Eye (tissue), 1 donor: ENCODE data around the gene ZBTB1.
A peak's percentile ranks its signal among the peaks of the same experiment; 100 is the strongest.
"Not testable (repeated sequence)": the region's sequence is repeated elsewhere in the genome, so short reads cannot be mapped to it uniquely, and the experiment has no call there.

Experiments used
- DNase-seq: peaks from one replicate; pipeline ENCODE4 v3.0.0-alpha.2; 2015

ZBTB1 gene

DNA sequence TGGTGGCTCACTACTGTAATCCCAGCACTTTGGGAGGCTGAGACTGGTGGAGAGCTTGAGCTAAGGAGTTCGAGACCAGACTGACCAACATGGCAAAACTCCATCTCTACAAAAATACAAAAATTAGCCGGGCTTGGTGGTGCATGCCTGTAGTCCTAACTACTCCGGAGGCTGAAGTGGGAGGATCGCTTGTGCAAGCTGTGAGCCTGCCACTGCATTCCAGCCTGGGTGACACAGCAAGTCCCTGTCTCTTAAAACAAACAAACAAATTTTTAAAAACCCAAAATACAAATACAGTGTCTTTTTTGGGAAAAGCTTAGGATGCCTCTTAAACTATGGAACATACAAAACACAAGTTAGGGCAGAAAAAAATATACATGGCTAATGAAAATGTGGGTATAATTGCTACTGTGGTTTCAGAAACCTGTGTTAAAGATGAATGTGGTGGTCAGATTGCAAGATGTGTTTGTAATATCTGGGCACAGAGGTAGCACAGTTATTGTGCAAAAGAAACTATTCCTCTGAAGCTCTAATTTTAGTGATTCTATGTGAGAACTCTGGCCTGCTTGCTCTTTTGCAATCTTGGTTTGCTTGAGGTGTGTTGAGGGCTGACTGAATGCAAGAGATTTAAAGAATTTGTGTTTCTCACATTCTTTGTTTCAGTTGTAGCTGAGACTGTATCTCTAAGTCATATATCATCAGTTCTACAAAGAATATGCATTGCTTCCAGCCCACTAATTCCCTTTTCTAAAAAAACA is 32.1 kb downstream of the ZBTB1 start:
- no peak for DNase-seq

DNA sequence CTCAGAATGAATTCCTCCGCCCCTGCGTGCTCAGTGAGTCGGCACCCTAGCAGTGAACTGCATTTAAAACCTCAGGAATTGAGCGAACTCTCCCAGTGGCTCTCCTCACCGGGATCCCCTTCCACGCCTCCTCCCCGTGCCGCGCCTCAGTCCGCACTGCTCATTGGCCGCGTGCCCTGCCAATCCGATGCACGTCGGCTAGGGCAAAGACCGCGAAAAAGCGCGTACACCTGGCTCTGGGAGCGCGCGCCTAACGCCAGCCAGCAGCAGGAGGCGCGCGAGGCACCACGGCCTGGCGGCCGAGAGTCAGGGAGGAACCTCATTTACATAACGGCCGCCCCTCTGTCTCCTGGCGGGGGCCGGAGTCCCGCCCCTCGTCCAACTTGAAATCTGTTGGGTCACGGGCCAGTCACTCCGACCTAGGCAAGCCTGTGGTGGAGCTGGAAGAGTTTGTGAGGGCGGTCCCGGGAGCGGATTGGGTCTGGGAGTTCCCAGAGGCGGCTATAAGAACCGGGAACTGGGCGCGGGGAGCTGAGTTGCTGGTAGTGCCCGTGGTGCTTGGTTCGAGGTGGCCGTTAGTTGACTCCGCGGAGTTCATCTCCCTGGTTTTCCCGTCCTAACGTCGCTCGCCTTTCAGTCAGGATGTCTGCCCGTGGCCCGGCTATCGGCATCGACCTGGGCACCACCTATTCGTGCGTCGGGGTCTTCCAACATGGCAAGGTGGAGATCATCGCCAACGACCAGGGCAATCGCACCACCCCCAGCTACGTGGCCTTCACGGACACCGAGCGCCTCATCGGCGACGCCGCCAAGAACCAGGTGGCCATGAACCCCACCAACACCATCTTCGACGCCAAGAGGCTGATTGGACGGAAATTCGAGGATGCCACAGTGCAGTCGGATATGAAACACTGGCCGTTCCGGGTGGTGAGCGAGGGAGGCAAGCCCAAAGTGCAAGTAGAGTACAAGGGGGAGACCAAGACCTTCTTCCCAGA is 35.9 kb downstream of the ZBTB1 start, which contains the start of gene HSPA2:
TSS of gene HSPA2 (plus strand) at position 534 of the 995 bp plus-strand sequence. CDS start at position 643, 109 bp downstream.
- DNase-seq = peak; percentile 99

DNA sequence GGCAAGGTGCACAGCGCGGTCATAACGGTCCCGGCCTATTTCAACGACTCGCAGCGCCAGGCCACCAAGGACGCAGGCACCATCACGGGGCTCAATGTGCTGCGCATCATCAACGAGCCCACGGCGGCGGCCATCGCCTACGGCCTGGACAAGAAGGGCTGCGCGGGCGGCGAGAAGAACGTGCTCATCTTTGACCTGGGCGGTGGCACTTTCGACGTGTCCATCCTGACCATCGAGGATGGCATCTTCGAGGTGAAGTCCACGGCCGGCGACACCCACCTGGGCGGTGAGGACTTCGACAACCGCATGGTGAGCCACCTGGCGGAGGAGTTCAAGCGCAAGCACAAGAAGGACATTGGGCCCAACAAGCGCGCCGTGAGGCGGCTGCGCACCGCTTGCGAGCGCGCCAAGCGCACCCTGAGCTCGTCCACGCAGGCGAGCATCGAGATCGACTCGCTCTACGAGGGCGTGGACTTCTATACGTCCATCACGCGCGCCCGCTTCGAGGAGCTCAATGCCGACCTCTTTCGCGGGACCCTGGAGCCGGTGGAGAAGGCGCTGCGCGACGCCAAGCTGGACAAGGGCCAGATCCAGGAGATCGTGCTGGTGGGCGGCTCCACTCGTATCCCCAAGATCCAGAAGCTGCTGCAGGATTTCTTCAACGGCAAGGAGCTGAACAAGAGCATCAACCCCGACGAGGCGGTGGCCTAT is 36.8 kb downstream of the ZBTB1 start:
- DNase-seq = no peak

DNA sequence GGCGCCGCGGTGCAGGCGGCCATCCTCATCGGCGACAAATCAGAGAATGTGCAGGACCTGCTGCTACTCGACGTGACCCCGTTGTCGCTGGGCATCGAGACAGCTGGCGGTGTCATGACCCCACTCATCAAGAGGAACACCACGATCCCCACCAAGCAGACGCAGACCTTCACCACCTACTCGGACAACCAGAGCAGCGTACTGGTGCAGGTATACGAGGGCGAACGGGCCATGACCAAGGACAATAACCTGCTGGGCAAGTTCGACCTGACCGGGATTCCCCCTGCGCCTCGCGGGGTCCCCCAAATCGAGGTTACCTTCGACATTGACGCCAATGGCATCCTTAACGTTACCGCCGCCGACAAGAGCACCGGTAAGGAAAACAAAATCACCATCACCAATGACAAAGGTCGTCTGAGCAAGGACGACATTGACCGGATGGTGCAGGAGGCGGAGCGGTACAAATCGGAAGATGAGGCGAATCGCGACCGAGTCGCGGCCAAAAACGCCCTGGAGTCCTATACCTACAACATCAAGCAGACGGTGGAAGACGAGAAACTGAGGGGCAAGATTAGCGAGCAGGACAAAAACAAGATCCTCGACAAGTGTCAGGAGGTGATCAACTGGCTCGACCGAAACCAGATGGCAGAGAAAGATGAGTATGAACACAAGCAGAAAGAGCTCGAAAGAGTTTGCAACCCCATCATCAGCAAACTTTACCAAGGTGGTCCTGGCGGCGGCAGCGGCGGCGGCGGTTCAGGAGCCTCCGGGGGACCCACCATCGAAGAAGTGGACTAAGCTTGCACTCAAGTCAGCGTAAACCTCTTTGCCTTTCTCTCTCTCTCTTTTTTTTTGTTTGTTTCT is 37.6 kb downstream of the ZBTB1 start:
- DNase-seq = peak; percentile 66

DNA sequence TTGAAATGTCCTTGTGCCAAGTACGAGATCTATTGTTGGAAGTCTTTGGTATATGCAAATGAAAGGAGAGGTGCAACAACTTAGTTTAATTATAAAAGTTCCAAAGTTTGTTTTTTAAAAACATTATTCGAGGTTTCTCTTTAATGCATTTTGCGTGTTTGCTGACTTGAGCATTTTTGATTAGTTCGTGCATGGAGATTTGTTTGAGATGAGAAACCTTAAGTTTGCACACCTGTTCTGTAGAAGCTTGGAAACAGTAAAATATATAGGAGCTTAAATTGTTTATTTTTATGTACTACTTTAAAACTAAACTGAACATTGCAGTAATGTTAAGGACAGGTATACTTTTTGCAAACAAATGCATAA is 38.2 kb downstream of the ZBTB1 start:
- DNase-seq = no peak

DNA sequence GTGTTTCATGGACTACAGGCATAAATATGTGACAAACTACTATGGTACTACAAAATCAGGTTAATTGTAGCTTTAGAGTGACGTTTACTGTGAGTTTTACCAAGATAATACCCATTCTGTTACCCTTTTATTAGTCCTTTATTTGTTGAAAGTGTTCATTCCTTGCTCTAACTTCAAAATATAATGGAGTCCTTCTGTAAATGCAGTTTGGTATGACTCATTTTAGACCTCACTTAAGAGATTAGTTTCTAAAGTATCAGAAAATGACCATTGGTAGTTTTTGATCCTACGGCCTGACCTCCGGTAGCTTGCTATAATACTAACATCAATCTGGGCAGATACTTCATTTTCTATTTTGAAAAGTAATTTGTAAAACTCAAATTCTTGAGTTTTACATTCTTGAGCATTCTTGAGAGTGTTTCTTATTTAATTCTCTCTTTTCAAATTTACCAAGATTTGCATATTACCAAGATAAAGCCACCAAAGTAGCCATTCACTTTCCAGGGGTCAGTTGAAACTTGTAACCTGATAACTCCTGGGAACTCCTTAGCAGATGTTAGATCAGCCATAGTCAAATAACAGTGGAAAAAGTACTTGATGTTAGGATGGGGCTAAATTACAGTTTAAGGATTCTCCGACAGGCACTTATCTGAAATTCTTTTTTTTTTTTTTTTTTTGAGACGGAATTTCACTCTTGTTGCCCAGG is 40.2 kb downstream of the ZBTB1 start:
- DNase-seq = no peak

DNA sequence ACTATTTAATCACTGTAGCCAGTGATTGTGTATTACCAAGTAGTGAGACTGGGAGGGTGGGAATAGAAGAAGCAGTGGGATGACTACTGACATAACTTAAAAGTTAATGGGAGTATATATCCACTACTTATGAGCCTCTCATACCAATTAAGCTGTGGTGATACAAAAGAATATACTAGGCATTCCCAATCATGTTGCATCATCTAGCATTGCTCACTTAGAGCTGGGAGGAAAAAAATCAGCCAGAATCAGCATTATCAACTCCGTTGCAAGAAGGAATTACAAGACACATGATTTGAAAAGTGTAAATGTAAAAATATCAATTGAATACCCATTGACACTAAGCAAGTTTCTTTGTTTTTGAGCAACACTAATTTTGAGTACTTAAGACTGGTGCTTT is 44.4 kb downstream of the ZBTB1 start:
- DNase-seq = no peak

DNA sequence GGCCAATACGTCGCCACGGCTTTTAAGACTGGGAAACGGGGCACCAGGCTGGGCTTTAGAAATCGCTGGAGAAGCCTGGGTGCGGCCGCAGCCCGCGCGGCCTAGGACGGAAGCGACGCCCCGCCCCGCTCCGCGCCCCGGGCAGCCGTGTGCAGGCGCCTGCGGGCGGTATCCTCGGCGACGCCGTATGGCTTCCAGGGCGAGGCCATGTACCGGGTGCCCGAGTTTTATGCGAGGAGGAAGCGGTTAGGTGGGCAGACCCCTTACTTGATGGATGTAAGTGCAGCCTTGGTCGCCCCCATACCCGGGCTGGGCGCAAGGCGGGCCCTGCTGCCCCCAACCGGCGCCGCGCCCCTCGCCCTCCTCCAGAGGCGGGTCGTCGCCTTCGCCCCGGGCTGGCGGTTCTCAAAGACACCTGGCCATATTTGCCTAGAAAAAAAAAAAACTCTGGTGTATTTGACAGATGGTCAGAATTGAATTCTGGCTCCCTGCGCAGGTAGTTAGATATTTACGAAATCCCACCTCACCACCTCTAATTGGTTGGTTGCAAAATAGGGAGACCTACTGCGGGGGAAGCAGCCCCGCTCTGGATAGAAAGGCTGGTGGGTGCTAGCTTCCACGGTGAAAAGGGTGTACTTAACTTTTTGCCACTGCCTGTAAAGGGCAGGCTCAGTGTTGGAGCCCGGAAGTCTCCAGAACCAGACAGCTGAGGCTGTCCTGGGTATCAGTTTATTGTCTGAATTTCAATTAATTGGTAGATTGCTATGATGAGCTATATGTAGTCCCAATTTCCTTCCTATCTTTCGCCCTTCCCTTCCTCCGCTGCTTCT is 45.4 kb downstream of the ZBTB1 start, which contains the start of gene PPP1R36:
TSS of gene PPP1R36 (plus strand) at position 171 of the 830 bp plus-strand sequence. CDS start at position 208, 37 bp downstream.
- peak; percentile 59 for DNase-seq

DNA sequence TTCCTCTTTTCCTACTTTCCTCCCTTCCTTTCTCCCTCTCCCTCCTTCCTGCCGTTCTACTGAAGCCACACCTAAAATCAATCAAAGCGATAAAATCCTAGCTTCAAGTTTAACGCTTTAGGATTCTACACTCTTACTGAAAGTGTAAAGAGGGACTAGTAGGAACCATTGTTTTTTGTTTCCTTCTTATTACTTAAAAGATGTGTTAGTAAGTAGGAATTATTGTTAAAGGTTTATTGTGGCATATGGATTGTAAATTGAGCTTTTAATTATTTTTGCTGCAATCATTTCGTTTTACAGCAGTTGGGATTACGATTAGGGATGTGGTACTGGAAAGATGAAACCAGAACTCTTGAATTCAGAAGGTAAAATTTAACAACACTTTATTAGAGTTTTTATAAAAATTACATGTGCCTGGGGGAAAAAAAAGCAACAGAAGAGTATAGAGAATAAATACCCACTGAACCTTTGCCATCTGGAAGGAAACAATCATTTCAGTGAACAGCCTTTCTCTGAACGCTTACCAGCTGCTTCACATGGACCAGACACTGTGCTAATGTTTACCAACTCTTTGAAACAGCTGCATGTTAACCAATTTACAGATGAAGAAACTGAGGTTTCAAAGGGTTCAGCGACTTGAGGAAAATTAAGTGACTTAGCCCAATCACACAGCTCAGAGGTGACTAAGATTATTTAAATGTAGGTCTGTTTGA is 46.2 kb downstream of the ZBTB1 start:
- DNase-seq = peak; percentile 55

DNA sequence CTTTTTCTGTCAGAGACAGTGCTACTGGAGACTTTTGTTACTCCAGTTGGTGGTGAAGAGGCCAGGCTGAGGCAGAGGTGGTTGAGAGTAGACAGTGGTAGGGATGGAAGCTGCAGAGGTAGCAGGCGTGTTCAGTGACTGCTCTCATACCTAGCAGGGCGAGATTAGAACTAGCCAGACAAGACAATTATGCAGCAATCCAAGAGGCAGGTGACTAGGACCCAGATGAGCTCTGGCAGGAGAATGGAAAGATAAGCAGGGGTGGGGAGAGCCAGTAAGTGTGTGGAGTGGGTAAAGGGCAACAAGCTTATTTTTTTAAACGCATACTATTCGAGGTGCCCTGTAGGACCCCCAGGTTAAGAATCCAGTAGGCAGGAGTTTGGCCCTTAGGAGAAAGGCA is 50.0 kb downstream of the ZBTB1 start:
- DNase-seq = no peak

DNA sequence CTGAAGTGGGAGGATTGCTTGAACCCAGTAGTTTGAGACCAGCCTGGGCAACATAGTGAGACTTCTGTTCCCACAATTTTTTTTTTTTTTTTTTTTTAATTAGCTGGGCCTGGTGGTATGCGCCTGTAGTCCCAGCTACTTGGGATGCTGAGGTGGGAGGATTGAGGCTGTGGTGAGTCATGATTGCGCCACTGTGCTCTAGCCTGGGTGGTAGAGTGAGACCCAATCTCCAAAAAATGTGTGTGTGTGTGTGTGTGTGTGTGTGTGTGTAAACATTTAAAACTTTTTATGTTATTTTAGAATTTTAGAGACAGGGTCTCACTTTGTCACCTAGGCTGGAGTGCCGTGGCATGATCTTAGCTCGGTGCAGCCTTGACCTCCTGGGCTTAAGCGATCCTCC is 52.0 kb downstream of the ZBTB1 start:
- DNase-seq = no peak

DNA sequence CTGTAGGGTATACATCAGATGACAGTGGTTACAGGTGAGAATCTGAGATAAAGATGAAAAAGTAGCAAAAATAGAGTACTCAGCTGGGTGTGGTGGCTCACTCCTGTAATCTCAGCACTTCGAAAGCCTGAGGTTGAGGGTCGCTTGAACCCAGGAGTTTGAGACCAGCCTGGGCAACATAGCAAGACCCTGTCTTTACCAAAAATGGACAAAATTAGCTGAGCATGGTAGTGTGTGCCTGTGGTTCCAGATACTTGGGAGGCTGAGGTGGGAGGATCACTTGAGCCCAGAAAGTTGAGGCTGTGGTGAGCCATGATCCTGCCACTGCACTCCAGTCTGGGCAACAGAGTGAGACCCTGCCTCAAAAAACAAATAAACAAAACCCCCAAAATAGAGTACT is 53.6 kb downstream of the ZBTB1 start:
- not testable (repeated sequence) for DNase-seq

DNA sequence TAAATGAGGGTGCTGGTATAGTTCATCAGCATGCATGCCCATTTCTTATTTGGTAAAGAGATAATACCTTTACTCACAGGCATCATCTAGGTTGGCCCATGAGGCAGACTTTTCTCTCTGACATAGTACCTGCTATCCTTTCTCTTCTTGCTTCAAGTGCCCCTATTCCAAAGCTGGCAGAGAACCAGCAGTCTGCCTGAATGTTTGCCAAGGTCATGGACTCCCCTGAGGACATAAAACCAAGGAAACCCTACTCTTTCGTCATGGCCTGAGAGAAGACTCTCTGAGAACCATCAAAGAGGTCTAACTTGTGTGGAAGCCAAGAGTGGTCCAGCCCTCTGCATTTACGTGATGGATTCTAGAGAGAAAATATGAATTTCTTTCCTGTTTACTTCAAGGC is 57.1 kb downstream of the ZBTB1 start:
- DNase-seq = no peak

DNA sequence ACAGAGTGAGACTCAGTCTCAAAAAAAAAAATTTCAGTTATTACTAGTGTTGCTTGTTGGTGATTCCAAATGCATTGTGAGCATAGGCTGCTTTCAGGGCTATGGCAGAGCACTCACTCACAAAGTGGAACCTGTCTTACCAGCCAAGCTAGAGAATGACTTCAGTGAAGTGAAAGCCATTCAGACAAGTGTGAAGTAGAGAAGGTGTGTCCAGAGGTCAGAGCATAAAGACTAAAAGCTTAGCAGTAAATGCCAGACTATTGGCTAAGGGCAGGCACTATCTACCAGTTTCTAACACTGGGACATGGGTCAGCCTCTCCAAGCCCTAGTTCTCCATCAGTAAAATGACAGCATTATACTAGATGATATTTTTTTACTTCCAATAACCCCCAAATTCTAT is 57.9 kb downstream of the ZBTB1 start:
- DNase-seq = no peak

DNA sequence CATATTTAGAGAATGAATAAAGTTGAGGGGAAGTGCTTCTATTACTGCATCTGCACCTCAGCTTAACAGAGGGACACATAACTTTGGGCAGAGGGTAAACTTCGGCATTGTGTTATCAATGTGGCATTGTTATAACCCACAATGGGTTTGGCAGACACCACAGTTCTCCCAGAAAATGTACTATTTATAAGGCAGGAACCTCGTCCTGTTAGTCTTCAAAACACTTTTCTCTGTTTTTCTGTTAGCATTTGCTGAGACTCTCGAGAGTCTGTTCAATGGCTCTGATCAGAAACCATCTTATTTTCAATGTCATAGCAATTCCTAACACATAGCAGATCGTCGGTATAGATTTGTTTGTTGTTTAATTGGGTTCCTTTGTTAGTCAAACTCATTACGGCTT is 59.1 kb downstream of the ZBTB1 start:
- DNase-seq = no peak

DNA sequence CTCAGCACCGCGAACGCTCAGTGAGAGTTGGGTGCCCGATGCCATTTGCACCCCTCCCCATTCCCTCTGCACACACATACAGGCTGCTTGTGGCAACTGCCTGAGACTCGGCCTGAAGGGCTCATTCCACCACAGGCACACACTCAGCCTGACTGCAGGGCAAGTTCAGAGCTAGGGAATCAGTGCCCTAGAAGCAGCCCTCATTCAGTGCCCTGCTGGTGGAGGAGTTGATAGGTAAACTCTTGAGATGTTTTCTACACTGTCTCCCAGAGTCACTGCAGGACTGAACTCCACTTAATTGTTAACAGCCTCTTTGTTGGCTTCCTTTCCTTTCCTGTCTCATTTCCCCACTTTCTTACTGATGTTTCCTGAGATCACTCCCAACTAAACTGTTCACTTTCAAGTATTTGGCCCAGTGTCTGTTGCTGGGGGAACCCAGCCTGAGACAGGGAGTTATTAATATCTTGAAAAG is 62.1 kb downstream of the ZBTB1 start:
- peak; percentile 58 for DNase-seq

DNA sequence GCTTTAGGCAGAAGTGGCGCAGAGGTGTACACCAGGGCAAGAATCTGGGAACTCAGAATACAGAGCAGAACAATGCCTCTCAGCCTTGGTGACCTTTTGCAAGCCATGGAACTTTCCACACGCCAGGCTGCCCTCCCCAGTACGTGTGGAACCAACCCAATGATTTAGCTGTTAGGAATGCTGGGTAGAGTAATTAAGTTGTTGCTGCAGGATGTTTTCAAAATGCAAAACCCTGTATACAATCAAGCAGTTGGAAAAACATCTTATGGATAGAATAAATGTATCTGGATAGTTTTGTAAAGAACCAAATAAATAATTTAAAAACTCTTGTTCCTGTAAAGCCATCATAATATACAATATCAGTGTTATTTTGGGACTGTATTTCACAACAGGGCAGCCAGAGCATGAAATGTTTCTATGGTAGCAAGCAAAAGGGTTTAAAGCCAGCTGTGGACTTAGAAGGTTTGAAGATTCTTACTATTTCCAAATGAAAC is 64.6 kb downstream of the ZBTB1 start:
- DNase-seq = peak; percentile 14

DNA sequence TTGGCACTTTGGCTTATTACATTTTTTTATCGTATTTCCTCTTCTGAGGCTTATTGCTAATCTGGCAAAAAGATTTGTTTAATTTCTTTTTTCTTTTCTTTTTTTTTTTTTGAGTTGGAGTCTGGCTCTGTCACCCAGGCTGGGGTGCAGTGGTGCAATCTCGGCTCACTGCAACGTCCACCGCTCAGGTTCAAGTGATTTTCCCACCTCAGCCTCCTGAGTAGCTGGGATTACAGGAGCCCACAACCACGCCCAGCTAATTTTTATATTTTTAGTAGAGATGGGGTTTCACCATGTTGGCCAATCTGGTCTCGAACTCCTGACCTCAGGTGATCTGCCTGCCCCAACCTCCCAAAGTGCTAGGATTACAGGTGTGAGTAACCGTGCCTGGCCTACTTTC is 65.1 kb downstream of the ZBTB1 start:
- not testable (repeated sequence) for DNase-seq

DNA sequence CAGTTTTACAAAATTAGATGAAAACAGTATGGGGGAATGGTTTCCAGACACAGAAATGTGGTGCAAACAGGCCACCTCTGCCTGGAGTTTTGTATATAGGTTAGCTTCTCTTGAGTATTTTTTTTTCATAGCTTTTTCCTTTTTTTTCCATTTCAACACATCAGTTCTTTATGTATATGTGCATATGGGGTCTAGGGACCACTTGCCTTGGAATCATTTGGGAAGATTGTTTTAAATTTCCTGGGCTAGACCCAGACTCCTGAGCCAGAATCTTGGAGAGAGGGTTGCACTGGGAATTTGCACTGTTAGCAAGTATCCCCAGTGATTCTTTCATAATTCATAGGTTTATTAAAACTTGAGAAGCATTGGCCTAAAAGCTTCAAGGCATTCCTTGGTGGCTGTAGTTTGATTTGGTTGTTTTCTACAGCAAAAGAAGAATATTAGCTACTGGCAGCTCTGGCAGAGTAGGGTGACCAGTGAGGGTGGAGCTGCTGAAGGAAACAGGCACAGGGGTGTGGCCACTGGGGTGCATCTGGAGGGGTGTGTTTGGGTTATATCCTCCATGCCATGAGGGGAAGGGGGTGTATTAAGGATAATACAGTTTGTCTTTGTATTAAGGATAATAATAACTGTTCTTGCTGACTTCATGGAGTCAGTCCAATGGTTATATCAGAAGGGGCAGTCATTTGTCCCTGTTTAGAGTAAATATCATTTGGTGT is 68.0 kb downstream of the ZBTB1 start:
- peak; percentile 13 for DNase-seq
